HUES6 (cell line): ENCODE results near the gene MICB.

ENCODE experiments used
- H3K27ac ChIP-seq: 2 replicates; pipeline ENCODE4 v1.7.0; 2013; ENCODE audit warnings: low read depth, mild to moderate bottlenecking, low read length, inconsistent platforms
- H3K27me3 ChIP-seq: 2 replicates; pipeline ENCODE4 v1.6.1; 2013; ENCODE audit warnings: low read length; ENCODE audit not compliant: control insufficient read depth, insufficient read depth
- H3K36me3 ChIP-seq: 2 replicates; pipeline ENCODE4 v1.6.1; 2013; ENCODE audit warnings: low read length; ENCODE audit not compliant: control insufficient read depth, insufficient read depth
- H3K4me1 ChIP-seq: 2 replicates; pipeline ENCODE4 v1.6.1; 2013; ENCODE audit warnings: low read length; ENCODE audit not compliant: control insufficient read depth, insufficient read depth
- H3K4me3 ChIP-seq: 2 replicates; pipeline ENCODE4 v1.5.1; 2013; ENCODE audit warnings: low read depth, low read length
- H3K9ac ChIP-seq: one replicate; pipeline ENCODE4 v1.6.1; 2013; ENCODE audit warnings: mild to moderate bottlenecking, low read length
- H3K9me3 ChIP-seq: 2 replicates; pipeline ENCODE4 v1.6.1; 2013; ENCODE audit warnings: low read depth, low read length; ENCODE audit not compliant: control insufficient read depth, insufficient read depth

The MICB gene

DNA sequence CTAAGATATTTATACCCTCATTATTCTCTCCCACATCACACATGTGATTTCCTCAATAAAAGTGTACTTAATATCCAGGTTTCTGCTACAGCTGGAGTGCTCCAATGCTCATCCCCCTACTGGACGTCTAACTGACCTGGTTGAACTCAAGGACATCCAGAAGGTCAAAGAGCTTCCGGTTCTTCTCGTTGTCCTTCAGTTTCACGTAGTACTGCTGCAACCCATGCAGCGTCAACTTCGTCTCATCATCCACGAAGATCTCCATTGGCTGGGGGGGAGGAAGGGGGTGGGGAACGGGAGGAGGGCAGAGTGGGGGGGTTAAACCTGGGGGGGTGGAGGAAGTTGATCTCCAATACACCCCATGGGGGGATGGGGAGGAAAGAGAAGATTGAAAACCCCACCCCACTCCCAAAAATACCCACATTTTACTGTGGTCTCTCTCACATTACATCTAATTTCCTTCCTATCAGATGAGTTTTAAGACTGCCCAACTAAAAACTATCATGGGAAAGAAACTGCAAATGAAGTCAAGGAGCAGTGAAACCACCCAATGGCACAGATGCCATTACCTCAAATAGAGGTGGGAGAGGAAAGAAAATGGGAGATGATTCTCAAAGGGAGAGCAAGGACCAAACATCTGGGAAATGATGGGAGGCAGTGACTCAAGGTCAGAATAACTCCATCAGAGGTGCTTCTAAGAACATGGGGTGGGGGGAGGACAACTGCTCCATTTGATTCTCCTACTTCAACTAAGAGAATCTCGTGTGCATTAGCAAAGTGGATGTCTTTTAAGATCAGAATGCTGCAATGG lies 34.9 kb downstream of the MICB start:
- H3K9ac ChIP-seq = no peak overlapping the region
- H3K4me1 ChIP-seq = peaks cover 7% of the 10 kb centered on the region
- H3K9me3 ChIP-seq = no peaks in the 10 kb centered on the region
- peaks cover 85% of the 10 kb centered on the region for H3K36me3 ChIP-seq
- no peak overlapping the region for H3K27ac ChIP-seq
- H3K4me3 ChIP-seq = no peak overlapping the region
- H3K27me3 ChIP-seq = no peaks in the 10 kb centered on the region

DNA sequence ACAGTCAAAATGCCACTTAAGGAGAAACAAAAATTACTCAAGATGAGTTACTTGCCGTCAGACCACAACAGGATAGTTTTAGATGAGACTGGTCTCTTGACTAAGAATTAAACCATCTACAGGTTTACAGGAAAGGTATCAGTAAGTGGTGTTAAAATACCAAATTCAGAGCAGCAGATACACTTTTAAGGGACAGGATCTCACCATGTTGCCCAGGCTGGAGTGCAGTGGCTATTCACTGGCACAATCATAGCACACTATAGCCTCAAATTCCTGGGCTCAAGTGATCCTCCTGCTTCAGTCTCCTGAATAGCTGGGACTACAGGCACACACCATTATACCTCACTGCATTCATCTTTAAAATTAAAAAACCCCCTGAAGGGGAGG lies 35.5 kb downstream of the MICB start:
- Histone ChIP-seq H3K36me3 (peaks cover 91% of the 10 kb centered on the region), H3K4me1 (peaks cover 7% of the 10 kb centered on the region)

DNA sequence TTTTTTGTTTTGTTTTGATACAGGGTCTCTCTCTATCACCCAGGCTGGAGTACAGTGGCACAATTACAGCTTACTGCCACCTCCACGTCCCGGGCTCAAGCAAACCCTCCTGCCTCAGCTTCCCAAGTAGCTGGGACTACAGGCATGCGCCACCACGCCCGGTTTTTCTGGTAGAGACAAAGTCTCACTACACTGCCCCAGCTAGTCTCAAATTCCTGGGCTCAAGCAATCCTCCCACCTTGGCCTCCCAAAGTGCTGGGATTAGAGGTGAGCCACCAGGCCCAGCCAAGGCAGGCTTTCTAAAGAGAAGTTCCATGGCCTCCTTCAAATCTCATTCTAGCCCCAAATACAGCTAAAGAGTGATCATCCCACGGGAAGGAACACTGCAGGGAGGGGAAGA lies 36.1 kb downstream of the MICB start:
- no peak overlapping the region for H3K4me3 ChIP-seq
- H3K27me3 ChIP-seq = no peaks in the 10 kb centered on the region
- H3K27ac ChIP-seq = no peak overlapping the region
- H3K9ac ChIP-seq = no peak overlapping the region
- H3K36me3 ChIP-seq = peaks cover 96% of the 10 kb centered on the region
- no peaks in the 10 kb centered on the region for H3K9me3 ChIP-seq
- H3K4me1 ChIP-seq = peaks cover 9% of the 10 kb centered on the region

More for the DNA sequence above, 35.5 kb downstream of the MICB start:
- H3K27me3 ChIP-seq = no peaks in the 10 kb centered on the region
- no peaks in the 10 kb centered on the region for H3K9me3 ChIP-seq
- no peak overlapping the region for H3K9ac ChIP-seq
- no peak overlapping the region for H3K4me3 ChIP-seq
- H3K27ac ChIP-seq = no peak overlapping the region

DNA sequence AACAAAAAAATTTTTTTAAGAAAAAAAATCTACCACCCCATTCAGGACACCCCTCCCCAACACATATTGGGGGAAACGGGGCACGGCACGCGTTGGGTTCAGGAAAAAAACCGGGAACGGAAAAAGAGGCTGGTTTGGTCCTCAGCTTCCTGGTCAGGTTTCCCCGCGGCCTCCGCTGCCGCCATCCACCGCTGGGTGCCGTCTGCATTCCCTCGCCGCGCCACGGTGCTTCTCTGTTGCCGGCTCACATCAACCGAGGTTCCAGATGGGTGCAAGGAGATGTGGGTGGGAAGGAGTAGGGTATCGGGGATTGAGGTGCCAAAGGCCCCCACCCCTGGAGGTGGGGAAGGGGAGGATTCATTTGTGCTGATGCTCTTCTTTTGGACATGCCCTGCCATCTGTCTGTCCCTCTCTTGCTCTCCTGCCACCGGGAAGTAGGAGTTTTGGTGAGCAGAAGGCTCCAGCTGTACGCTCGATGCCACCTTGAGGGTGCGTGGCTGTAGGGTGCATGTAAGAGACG lies 36.6 kb downstream of the MICB start:
- Histone ChIP-seq H3K9ac (no peak overlapping the region), H3K4me3 (no peak overlapping the region), H3K27me3 (no peaks in the 10 kb centered on the region), H3K27ac (no peak overlapping the region), H3K9me3 (no peaks in the 10 kb centered on the region), H3K36me3 (peaks cover 99% of the 10 kb centered on the region), H3K4me1 (peaks cover 12% of the 10 kb centered on the region)

DNA sequence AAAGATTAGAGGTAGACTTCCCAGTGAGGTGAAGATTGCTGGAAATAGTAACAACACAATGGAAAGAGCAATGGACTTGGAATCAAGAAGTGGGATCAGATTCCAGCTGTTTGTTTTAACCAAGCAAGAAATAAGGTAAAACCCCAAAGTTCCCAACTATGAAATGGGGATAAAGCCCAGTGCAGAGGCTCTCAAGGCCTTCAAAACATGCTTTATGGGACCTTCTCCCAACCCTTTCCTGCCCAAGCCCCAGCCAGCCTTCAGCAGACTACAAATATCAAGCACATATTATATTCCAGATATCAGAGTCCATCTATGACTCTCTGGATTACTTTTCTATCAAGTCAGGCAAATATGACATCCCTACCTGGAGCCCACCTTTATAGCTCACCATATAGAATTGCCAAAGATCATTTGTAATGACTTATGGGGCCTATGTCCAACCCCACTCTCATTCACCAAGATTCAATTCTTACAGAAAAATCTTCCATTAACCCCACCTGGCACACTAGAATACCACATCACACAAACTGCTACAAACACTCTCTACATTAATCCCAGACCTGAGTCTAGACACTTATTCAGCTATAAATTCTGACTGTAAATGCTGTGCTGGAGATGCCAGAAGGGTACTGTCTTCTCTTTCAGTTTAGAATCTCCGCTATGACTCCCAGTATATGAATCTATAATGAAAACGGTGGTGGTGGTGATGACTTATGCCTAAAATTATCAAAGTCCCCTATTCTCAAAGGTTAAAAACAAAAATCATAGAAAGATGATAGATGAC lies 37.8 kb downstream of the MICB start:
- H3K9ac ChIP-seq = no peak overlapping the region
- H3K27ac ChIP-seq = no peak overlapping the region
- H3K4me3 ChIP-seq = no peak overlapping the region
- no peaks in the 10 kb centered on the region for H3K9me3 ChIP-seq
- peaks cover 99% of the 10 kb centered on the region for H3K36me3 ChIP-seq
- peaks cover 17% of the 10 kb centered on the region for H3K4me1 ChIP-seq
- no peaks in the 10 kb centered on the region for H3K27me3 ChIP-seq

DNA sequence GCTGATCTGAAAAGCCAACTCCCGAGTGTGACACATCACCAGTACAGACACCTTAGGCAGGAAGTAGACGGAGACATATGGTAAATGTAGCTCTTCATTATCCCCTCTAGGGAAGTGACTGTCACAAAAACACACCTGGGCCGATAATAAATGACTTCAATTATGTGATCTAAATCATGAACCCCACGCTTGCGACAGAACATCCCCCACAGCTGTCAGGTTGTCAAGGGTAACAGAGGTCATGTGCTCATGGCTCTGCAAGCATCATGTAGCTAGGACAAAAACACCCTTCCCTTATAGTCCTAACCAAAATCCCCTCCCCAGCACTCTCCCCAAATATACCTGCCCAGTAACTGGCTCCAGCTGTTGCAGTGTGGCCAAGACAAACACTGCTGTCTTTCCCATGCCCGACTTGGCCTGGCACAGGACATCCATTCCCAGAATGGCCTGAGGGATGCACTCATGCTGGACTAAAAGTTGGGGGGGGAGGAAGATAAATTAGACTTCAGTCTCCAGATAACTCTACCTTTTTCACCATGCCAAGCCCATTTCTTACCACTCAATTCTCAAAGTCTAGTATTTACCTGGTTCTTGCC lies 41.0 kb downstream of the MICB start:
- no peaks in the 10 kb centered on the region for H3K9me3 ChIP-seq
- peak overlapping the region; percentile 78; the same call in 1 of the 2 replicates for H3K4me3 ChIP-seq
- H3K4me1 ChIP-seq = peaks cover 17% of the 10 kb centered on the region
- H3K36me3 ChIP-seq = peaks cover 73% of the 10 kb centered on the region
- no peaks in the 10 kb centered on the region for H3K27me3 ChIP-seq
- no peak overlapping the region for H3K27ac ChIP-seq
- no peak overlapping the region for H3K9ac ChIP-seq

DNA sequence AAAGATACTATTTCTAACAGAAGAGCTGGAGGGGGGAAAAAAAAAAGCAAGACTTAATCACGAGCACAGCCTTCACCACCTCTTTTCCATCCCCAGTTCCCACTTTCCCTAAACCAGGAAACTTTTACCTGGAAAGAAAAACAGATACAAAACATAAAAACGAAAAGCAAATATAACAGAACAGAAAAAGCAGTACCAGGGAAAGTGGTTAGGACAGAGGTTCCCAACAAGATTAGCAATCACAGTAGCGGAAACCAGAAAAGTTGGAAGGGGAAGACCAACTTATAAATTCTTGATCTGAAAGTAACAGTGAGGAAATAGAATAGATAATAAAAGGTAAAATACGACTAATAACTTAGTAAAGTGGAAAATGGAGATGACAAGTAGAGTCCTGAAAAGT lies 42.7 kb downstream of the MICB start:
- Histone ChIP-seq H3K27me3 (no peaks in the 10 kb centered on the region), H3K9ac (peak overlapping the region; percentile 96), H3K36me3 (peaks cover 56% of the 10 kb centered on the region), H3K4me1 (peaks cover 19% of the 10 kb centered on the region), H3K9me3 (no peaks in the 10 kb centered on the region), H3K4me3 (peak overlapping the region; percentile 78), H3K27ac (peak overlapping the region; percentile 94; the same call in 1 of the 2 replicates)

DNA sequence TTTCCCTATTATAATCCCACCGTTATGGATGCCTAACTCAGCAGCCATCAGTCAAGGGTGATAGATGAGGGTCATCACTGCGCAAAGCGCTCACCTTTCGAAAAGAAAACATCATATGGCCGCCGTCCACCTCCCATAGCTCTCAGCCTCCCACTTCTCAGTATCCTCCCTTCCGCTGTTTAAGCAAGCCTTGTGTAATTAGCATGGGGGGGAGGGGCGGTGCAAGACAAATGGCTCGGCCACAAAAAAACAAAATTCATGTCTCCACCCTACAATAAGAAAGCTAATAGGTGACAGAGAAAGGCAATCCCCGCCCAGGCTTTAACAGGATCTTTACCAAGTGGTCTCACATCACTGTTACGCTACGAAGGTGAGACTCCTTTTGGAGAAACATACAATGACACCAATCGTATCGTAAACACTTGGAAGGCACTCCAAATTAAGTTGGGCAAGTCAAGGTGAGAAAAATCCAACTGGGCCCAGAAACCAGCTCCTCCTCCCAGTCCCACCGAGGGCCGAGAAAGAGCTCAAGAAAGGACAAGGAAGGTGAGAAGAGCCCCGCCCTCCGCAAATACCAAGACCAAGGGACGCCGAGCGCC lies 43.2 kb downstream of the MICB start:
- Histone ChIP-seq H3K9ac (peak overlapping the region; percentile 96), H3K36me3 (peaks cover 51% of the 10 kb centered on the region), H3K9me3 (no peaks in the 10 kb centered on the region), H3K27ac (peak overlapping the region; percentile 94), H3K4me1 (peaks cover 24% of the 10 kb centered on the region), H3K27me3 (no peaks in the 10 kb centered on the region), H3K4me3 (peak overlapping the region; percentile 78)

DNA sequence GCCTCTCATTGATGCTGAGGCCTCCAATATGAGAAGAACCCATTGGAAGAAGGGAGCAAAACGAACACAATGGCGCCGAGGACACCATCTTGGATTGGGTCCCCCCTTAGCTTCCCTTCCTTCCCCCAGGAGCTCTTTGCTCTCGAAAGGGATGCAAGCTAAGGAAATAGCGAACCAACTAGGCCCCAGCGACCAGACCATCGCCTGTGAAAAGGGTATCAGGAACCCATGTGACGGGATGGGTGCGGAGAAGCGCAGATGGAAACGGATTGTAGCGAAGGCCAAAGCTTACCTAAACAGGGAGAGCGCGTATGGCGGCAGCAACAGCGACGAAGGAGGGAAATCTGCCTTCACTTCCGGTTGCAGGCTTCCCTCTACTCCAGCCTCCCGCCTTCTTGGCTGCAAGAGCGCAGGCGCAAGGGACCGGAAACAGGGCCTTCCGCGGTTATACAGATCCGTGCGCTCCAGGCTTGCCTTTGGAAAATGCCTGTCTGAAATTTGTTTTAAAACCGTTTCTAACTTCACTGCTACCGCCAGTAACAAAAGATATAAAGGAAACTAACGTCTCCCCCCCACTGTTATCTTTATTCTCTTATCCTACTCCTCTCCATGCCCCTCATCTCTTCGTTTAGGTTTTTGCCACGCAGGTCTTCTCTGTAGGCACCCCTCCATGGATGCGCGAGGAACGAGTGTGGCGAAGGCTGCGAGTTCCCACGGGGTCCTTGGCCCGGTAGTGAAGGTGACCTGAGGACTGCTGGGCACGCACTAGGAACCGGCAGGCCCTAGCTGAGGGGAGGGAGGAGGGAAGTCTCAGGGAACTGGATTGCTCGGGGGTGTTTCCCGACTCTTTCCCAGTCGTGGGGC lies 43.9 kb downstream of the MICB start, which contains the start of gene DDX39B:
TSS of gene DDX39B (minus strand) at position 346 of the 864 bp plus-strand sequence. CDS start 1,471 bp downstream, outside the sequence.
- Histone ChIP-seq H3K4me1 (peaks cover 26% of the 10 kb centered on the region), H3K4me3 (peak within 1 kb of the TSS; percentile 78), H3K36me3 (peaks cover 43% of the 10 kb centered on the region), H3K9me3 (no peaks in the 10 kb centered on the region), H3K9ac (peak within 1 kb of the TSS; percentile 96), H3K27ac (peak within 1 kb of the TSS; percentile 94), H3K27me3 (no peaks in the 10 kb centered on the region)

DNA sequence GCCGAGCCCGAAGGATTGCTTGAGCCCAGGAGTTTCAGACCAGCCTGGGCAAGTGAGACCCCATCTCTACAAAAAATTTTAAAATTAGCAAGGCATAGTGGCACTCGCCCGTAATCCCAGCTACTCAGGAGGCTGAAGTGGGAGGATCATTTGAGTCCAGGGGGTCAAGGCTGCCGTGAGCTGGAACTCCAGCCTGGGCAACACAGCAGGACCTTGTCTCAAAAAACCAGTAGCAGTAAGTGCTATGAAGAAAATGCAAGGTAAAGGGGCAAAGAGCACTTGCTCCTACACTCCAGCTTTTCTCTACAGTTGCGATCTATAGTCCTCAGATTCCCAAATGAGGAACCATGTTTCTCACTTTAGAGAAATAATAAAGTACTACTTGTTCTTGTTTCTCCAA lies 45.7 kb downstream of the MICB start:
- H3K27ac ChIP-seq = no peak overlapping the region
- H3K4me1 ChIP-seq = peaks cover 31% of the 10 kb centered on the region

More for the DNA sequence above, 45.7 kb downstream of the MICB start:
- H3K9me3 ChIP-seq = no peaks in the 10 kb centered on the region
- H3K36me3 ChIP-seq = peaks cover 32% of the 10 kb centered on the region
- no peak overlapping the region for H3K4me3 ChIP-seq
- H3K9ac ChIP-seq = no peak overlapping the region
- no peaks in the 10 kb centered on the region for H3K27me3 ChIP-seq
